Activated T-helper 1 cell treated with Interleukin-2 at 50 U/mL for 16 hours (primary cell): Measurements from ENCODE around the gene GATA6.
"Not testable (repeated sequence)": the region's sequence is repeated elsewhere in the genome, so short reads cannot be mapped to it uniquely, and the experiment has no call there.

ENCODE experiments used
- DNase-seq: peaks from one replicate; pipeline ENCODE4 v3.0.0-alpha.2; 2020; ENCODE audit warnings: low read depth

The GATA6 gene

DNA sequence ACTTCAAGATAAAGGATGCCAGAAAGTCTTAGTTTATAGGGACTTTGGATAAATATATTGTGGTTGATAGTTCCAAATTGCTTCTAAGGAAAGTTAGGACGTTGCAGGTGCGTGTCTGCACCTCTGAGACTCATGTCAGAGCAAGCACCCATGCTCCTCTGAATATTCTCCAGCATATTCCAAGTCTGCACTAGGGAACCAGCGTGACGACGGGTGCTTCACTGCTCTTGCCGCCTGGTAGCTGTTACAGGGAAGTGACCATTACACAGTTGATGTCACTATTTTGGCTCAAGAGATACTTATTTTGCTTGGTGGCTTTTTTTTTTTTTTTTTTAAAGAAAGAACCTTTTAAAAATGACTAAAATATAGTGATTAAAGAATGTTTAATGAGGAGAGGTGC is 35.6 kb downstream of the GATA6 start:
- DNase-seq, result no peak

DNA sequence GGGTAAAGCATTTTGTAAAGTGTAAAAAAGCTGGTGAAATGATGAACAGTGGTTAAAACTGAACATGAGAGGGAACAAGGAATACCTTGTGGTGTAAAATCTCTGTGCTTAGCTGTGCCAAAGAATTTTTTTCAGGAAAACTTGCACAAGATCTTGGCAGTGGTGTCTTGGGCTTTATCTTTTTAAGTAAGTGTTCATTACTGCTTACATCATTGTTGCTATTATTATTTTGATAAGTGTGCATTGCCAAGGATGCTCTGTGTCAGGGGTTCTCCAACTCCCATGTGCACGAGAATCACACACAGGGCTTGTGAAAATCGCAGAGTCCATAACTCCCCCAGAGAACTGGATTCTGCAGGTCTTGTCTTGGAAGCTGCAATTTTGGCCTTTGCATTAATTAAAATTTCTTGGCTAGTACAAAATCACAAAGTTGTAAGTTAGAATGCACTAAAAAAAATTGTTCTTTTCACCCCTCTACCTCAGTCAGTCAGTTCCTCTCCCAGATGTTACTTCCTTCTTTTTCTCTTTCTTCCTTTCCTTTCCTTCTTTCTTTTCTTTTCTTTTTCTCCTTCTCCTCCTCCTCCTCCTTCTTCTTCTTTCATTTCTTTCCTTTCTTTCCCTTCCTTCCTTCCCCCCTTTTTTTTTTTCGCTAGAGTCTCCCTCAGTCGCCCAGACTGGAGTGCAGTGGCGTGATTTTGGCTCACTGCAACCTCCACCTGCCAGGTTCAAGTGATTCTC is 37.8 kb downstream of the GATA6 start:
- DNase-seq, result no peak

DNA sequence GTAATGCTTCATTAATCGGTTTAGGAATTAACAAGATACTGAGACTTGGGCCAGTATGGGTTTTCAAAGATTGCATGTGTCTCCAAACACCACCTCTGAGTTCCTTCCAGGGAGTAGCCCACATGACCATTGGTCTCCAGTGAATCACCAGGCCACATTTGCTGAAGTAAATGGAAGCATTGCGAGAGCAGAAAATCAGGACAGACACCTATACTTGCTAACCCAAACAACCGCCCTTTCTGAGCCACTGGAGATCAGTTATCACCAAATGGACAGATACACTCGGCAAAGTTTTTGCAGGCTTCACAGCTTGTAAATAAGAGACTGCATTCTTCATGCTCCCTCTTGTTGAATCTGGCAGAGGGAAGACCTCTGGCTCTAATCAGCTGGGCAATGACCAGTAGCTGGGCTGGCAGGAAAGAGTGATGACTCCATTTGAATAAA is 40.9 kb downstream of the GATA6 start:
- DNase-seq, result no peak

DNA sequence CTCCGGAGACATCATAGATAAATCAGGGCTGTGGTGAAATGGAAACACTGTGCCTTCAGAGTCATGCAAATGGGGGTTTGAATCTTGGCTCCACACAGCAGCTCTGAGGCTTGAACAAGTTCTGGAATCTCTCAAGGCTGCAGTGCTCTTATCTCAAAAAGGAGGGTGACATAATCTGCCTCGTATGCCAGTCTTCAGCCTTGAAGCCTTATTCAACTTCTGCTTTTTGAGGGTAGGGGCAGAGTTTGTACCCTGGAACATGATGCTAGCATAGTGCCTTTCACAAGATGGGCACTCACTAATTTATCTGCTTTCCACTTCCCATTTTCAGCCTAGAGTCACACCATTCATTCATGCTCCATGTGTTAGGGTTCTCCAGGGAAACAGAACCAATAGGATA is 42.3 kb downstream of the GATA6 start:
- no peak for DNase-seq

DNA sequence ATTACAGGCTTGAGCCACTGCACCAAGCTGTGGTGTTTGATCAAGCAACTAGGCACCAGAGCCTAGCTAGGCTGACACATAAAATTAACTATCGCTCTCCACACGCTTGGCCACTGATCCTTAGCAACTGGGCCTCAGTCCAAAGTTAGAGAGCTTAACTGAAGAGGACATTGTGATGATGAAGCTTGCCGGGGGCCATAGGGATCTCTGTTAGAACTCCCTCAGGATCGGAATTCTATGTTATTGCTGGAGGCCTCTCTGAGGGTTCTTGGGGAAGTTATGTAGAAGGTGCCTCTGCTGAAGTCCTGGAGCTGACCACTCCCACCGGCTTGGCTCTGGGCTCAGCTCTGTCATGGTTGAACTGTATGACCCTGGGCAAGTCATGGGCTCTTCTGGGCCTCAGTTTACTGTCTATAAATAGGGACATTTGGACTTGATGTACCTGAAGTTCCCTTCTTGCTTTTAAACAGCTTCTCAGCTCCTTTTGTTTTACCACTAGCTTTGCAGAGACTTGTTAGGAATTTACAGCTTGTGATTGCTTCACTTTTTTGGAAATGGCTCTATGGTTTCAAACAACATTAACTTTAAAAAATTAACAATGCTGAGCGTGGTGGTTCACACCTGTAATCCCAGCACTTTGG is 44.1 kb downstream of the GATA6 start:
- no peak for DNase-seq

DNA sequence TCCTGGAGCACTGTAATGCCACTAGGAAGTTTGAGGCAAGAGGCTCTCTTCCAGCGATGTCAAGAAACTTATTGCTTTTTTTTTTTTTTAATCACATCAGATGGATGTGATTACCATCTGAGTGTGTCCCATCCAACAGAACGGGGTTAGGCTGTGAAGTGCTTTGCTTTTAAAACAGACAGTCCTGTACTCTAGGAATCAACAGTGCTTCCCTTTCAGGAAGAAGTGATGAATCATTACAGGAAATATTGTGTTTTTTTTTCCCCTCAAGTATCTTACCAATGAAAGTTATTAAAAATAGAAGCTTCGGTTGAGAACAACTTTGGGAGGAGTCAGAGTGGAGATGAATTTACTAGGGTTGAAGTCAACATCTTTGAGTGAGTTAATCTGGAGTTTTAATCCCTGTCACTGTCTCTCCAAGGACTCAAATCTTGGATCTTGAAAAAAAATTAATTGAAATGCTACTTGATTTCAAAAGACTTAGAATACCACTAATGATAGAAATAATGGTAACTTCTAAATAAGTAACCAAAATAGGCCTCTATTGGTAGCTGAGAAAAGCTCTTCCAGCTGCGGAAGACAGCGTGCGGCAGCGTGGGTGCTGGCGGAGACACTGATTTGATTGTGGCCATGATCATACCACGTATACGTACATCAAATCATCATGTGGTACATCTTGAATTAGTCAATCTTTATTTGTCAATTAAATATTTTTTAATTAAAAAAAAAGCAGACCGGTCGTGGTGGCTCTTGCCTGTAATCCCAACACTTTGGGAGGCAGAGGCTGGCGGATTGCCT is 45.5 kb downstream of the GATA6 start:
- DNase-seq, result no peak

DNA sequence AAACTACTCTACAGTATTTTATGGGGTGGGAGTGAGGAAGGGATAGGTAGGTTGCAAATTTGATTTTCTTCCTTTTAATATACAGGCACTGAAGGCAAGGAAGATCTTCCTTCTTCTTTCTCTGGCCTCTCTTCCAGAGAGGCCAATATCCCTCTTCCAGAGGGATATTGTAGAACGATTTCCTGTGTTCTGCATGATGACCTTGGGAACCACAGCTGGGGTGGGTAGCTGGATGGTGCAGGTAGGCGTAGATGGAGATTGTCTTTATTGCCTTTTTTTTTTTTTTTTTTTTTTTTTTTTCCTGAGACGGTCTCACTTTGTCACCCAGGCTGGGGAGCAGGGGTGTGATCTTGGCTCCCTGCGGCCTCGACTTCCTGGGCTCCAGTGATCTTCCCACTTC is 49.4 kb downstream of the GATA6 start:
- no peak for DNase-seq

DNA sequence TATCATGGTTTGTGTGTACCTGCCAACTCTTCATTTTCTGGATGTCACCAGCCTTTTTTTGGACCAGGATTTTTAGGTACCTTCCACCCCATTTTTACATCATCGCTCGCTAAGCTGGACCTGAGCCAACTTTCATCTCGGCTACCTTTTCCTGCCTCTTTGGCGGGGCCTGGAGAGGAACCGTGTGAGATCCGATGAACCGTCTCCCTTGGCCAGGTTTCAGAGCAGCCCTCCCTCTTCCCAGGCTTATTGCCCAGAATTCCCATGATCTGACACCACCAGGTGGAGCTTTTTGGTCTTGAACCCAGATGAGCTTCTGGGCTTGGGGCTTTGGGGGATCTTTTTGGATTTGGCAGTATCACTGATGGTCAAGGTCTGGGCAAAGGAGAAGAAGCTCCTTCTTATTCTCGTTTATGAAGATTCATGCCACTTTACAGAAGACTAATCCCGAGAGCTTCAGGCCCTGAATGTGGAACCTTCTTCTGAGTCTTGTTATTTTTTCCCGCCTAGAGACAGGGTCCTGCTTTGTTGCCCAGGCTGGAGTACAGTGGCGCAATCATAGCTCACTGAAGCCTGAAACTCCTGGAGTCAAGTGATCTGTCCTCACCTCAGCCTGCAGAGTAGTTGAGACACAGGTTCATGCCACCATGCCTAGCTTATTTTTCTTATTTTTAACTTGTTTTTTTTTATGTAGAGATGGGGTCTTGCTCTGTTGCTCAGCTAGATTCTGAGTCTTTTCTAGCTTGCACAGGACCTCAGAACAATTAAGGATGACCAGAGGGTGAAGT is 50.4 kb downstream of the GATA6 start:
- DNase-seq, result no peak

DNA sequence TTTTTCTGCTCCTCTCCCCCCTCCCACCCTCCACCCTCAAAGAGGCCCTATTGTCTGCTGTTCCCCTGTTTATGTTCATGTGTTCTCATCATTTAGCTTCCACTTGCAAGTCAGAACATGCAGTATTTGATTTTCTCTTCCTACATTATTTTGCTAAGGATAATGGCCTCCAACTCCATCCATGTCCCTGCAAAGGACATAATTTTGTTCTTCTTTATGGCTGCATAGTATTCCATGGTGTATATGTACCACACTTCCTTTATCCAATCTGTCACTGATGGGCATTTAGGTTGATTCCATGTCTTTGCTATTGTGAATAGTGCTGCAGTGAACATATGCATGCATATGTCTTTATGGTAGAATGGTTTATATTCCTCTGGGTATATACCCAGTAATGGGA is 51.2 kb downstream of the GATA6 start:
- DNase-seq, result not testable (repeated sequence)

DNA sequence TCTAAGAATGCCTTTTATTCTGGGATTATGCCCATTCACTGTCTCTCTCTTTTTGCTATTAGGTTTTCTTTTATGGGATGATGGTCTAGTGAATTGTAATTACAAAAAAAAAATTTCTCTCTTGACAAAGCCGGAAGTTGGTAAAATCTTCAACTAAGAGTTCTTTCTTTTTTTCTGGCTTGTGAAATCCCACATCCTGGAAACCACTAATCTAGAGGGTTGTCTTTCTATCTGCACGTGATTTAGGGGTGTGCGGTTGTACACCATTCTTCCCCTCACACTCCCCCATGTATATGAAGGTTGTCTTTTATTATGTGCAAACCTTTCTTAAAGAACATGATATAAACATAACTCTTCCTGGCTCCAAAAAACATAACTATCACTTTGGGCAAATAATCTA is 52.0 kb downstream of the GATA6 start:
- DNase-seq, result no peak

DNA sequence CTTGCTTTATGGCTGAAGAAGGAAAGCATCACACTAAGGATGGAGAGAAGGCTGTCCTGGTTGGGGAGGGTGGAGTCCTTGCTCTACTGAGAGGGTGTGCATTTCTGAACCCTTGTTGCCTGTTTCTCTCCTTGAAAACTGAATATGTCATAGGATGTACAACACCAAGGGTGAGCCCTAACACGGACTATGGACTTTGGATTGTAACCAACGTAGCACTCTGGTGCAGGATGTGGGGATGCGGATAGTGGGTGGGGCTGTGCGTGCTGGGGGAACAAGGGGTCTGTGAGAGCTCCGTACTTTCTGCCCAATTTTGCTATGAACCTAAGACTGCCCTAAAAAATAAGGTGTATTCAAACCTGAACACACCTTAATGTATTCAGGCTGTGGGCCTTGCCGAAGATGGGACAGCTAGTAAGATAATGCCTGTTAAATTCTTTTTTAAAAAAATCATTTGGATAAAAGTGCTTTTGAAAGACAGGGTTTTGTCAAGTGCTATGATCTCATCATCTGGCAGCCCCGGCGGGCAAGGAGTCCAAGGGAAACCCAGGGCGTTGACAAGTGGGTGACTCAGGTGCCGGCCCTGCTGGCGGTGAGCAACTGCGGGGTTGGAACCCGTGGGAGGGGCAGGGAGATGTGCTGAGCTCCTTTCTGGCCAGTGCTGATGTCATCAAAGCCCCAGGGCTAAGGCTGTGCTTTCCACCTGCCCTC is 54.0 kb downstream of the GATA6 start:
- DNase-seq, result no peak

DNA sequence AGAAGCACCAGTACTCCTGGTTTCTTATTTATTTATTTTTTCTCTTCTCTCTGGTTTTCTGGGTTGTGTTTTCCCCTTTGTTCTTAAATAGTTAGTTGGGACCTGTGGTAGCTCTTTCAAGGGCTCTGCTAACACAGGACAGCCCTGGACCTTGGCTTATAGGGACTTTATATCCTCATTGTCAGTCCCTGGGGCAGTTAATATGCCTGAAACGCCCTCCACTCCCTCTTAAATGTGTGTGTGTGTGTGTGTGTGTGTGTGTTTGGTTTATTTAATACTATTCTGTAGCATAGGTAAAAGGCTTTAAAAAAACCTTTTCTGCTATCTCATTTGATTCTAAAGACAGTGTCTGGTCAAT is 54.6 kb downstream of the GATA6 start:
- no peak for DNase-seq

DNA sequence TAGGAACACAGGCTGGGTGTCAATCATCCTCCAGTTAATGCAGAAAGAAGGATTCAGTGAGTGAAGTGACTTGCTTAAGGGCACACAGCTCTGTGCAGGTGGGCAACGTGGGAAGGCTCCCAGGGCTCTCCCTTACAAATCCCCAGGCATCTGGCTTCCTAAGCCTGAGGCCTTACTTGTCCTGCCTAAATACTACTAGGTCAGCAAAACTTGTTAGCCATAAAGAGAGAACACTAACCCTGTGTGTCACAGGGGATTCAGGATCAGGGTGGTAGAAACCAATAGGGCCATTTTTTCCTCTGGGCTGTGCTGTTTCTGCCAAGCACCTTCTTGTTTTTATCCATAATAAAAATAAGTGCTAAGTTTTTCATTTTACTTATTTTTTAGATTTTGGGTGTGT is 55.0 kb downstream of the GATA6 start:
- no peak for DNase-seq

DNA sequence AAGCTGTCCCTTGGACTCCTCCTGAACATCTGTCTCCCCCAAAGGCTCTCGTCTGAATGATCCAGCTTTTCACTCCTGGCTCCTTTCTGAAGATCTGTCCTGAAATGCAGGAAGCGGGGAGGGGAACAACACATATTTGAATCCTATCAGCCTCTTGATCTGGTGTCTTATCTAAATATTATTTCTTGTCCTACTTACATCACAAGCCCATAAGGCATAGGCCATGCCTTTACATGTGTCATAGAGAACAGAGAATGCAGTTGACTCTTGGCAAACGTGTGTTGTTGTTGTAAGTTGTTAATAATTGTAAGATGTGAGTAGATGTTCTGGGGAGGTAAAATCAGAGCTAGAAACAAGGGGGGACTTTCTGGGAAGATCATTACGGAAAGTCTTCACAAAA is 57.4 kb downstream of the GATA6 start:
- no peak for DNase-seq

DNA sequence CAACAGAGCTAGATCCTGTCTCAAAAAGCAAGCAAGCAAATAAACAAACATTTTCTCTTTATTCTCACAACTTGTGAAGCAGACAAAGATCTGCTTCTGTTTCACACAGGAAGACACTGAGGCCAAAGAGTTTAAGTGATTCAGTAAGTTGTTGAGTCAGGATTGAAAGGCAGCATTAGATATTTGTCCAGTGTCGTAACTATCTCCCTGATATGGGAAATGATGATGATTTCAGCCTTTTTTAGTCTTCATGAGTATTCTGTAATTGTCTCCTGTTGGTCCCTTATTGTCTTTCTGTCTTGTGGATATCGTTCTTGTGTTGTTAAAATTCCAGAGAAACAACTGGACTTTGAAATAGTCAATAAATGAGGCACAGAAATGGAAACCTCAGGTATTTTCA is 59.6 kb downstream of the GATA6 start:
- DNase-seq, result no peak

DNA sequence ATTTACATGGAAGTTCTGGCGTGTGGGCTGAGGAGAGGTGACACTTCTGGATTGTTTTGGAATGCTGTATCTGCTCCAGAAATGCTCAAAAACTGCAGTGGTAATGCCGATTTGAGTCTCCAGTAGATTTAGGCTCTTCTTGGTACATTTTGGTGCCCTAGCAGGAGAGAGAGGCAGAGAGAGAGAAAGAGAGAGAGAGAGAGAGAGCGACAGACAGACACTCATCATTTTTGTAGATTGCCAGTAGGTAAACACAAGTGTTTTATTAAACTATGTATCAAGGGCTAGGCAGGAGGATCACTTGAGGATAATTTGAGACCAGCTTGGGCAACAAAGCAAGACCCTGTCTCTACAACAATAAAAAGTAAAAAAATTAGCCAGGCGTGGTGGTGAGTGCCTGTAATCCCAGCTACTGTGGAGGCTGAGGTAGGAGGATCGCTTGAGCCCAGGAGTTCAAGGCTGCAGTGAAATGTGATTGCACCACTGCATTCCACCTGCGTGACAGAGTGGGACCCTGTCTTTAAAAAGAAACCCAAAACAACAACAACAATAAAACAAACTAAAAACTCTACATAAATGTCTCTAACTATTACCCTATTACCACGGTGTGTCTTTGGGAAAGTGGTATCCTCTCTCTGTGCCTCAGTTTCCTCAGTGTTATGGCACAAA is 60.2 kb downstream of the GATA6 start:
- no peak for DNase-seq

DNA sequence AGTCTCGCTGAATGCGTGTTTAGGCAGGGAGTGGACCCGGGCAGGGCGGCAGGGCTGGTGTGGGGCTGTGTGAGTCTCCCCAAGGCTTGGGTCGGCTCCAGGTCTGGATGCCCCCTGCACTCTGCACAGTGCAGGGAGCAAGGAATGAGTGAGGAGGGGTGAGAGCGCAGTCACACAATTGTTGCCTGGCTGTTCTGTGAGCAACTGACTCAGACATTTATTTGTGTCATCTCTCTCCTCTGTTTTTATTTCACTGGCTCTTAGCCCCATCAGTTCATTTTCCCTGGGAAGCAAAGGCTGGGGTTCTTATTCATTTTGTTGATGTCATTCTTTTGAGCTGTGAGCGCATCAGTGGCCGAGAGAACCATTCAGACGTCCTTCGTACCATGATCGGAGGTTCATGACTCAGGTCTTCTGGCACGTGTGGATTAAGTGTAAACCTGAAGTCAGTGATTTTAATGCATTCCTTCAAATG is 61.1 kb downstream of the GATA6 start:
- DNase-seq, result no peak

DNA sequence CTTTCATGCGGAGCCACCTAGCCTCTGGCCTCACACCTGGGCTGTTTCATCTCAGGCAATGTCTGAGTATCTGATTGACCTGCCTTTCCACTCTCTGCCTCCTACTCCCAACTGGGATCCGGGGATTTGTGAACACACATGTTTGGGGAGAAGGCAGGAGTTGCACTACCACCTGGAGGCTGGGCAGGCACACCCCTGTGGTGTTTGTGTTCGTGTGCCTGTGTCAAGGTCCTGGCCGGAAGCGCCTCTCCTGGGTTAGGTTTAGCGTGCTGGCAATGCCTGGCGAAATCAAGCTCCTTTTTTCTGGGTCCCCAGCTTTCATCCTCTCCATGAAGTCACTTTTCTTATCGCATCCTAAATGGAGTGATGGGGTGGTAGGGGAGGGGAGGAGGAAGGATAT is 63.9 kb downstream of the GATA6 start:
- no peak for DNase-seq

DNA sequence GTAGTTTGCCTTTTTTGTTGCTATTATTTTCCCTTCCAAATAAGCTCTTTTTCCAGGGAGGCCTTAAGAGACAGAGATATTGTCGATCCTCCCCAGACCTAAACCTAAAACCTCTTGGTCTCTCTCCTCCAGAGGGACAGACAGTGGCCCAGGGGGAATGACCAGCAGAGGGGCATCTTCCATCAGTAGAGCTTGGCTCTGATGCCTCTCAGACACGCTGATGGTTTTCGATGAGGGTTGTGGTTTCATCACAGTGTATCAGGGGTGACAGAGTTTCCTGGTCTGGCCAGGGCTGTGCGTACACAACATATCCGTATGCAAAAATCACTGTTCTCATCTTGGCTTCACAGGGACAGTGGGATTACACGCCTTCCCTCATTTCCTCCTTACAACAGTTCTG is 68.6 kb downstream of the GATA6 start:
- DNase-seq, result no peak

DNA sequence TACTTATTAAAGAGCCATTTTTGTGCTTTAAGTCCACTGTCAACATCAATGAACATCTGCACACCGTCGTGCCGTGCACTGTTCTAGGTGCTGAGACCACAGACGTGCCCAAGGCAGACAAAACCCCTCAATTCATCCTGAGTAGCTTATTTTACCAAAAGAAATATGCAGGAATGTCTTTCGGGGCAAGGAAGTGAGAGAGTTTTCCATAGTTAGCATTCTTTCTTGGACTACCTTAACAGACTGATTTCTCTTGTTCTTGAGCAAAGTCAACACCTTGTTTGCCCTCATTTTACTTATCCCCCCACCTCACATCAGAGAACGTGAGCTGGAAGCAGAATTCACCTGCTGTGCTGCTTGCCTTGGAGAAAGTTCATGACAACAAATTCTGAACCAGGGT is 69.3 kb downstream of the GATA6 start:
- no peak for DNase-seq

DNA sequence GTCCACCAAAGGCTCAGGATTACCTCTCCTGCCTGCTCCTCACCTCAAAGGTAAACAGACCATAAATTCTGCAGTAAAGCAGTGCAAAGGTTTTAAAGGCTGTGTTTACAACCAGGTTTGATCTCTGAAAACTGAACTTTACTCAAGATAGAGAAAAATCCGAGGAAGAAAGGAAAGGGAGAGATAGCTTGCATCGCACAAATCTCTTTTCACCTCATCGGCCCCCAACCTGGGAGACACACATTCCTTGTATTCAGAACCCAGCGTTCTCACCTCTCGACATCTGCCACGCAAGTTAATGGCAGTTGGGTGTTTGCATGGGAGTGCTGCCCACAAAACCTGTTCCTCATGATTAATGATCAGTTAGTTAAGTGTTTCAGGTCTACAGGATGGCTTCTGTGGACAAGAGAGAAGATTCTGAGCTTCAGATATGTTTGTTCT is 72.6 kb downstream of the GATA6 start:
- no peak for DNase-seq
